Measurements from ENCODE around the gene SCG2.

SCG2 gene, protein sequence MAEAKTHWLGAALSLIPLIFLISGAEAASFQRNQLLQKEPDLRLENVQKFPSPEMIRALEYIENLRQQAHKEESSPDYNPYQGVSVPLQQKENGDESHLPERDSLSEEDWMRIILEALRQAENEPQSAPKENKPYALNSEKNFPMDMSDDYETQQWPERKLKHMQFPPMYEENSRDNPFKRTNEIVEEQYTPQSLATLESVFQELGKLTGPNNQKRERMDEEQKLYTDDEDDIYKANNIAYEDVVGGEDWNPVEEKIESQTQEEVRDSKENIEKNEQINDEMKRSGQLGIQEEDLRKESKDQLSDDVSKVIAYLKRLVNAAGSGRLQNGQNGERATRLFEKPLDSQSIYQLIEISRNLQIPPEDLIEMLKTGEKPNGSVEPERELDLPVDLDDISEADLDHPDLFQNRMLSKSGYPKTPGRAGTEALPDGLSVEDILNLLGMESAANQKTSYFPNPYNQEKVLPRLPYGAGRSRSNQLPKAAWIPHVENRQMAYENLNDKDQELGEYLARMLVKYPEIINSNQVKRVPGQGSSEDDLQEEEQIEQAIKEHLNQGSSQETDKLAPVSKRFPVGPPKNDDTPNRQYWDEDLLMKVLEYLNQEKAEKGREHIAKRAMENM

DNA sequence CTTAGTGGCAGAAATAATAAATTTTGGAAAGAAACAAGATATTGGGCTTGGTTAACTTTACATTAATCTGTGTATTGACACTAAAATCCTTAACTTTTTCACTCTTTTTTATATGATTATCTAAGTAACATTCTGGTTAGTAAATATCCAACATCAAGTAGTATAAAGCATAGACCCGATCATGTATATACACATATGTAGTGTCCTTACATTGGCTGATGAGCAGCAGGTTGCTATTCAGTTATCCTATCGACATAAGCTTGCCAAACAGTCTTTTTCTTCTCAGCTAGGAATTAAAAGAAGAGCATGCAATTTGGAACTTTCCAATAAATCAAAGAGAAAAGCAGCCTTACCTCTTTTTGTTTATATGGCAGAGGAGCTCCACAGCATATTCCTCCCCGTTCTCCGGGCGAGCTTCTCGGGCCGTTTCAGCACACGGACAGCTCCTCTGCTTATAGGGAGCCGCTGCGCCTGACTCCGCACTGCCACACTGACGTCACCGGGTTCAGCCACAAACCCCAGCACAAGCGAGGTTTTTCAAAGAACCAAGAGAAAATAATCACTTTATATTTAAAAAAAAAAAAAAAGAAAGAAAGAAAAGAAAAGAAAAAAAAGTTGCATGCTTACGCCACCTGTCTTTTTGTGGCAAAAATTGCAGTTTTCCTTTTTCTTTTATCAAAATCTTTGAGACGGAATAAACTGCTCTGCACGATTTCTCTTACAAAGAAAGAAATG is at the start of gene SCG2:
Gene SCG2, minus strand, starts transcription at position 430 of the 735 bp plus-strand sequence. CDS start 3,079 bp downstream, outside the sequence.
- no peak for FAIRE-seq

DNA sequence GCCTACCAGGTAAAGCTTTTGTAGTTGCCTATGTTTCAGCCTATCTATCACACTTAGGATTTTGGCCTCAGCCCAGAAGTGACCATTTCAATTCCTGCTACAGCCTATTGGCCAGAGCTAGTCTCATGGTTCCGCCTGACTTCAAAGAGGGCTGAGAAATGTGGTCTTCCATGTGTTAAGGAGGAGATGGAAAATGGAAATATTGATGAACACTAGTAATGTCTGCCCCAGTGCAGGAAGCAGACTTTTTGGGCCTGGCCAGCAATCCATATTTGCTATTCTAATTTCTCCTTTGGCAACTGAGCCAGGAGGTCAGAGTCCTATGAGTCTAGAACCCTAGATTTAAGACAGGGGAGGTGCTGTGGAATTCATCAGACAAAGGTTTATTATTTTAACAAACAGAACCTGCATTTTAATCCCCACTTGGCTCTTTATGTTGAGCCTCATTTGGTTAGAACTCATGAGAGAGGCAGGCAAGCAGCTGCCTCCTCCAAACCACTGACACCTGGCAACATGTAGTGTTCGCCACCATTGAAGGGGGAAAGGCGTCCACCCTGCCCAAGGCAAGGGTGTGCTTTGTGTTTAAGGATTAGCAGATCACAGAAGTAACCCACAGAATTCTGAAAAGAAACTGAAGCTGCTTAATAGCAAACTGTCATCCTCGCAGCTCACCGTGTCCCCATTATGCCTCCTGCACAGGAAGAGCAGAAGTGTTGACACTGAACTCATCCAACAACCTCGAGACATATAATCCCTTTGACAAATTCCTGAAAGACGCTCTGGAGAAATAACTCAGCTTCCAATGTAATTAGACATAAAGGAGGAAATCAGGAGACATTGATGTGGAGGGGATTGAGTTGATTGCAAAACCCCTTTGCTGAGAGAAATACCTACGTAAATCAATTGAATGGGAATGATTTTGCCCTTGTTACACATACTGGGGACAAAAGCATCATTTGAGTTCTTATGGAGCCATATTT is 47.7 kb upstream of the SCG2 start:
- no peak for FAIRE-seq

DNA sequence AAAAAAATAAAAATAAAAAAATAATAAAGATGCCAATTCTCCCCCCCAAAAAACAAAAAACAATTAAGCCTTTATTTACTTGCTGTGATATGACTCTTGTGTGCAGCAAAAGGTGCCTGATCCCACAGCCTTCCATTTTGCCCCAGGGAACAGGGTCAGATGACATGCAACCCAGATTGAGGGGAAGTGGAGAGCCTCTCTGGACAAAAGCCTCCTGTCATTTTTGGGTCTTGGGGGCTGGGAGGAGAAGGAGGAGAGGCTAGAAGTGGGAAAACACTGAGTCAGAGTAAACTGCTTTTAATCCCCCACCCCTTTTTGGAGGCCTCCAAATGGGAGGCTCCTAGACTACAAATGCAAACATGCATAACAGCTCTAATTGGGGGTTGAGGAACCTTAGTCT is 46.6 kb upstream of the SCG2 start:
- FAIRE-seq, result no peak

DNA sequence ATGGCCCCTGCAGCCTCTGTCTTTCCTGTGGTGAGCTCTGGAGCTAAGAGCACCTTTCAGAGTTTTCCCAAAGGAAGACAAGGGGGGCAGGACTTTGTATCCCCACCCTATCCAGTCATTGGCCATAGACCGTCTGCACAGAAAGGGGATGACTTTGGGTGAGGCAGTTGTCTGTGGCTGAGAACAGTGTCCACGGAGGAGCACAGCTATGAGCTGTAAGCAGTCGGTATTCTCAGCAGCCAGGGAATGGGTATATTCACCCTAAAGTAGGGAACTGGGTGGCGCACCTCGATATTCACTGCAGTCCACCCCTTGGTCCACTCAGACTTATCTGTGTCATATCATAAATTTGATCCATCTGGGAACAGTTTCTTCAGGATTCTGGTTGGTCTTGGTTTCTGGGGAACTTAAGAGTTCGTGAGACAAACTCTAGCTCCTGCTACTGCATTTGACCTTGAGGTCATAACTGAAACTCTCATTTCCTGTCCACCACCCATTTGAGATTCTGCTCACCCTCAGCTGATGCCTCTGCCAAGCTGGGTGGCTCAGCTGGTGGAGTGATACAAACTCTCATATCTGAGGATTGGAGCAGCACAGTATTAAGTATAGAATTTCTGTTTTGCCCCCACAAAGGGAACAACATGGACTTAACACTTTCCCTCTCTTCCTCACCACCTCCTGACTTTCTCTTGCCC is 45.2 kb upstream of the SCG2 start:
- FAIRE-seq, result no peak

DNA sequence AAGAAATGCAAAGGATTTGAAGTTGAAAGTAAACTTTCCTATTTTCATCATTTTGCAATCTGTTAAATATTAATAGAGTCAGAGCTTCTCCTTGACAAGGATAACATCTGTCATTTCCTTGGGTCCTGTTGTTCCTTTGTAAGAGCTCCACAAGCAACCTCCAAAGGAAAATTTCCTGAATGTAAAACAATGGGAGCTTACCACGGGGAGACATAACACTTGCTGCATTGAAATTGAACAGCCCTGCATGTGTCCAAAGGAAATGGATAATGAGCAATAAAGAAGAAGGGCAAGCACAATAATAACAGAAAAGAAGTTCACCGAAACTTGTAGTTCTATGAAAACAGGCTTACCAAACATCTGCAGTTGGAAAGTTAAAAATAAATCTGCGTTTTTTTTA is 42.0 kb upstream of the SCG2 start:
- FAIRE-seq, result no peak

DNA sequence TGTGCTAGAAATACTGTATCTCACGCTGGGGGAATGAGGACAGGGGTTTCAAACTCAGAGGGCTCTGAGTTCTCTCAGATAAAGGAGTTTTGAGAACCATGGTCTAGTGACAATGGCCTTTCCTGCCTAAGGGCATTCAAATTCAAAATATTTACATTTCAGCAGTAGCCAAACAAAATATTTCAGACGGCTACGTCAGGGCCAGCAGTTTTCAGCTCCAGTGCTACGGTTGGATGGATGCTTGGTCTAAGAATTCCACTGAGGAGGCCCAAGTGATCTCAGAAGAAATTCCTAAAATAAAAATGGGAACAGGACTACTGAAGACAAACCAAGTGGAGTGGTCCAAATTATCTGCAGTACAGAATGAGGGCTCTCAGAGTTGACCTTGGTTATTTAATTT is 41.1 kb upstream of the SCG2 start:
- no peak for FAIRE-seq

DNA sequence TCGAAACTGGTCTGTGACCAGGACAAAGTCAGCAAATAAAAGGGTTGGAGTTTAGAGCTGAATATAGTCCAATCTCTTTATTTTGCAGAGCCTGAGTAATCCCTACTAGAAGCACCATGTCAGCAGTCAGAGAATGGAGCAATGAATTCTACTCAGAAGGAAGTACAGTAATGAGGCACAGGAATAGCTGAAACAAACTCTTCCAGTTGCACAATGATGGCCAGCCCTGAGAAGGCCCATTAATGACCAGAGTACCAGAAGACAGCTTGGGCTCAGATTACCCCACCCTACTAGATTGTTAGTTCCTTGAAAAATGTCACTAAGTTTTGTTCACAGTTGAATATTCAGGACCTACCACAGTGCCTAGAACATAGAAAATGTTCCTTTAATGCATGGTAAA is 40.3 kb upstream of the SCG2 start:
- no peak for FAIRE-seq

DNA sequence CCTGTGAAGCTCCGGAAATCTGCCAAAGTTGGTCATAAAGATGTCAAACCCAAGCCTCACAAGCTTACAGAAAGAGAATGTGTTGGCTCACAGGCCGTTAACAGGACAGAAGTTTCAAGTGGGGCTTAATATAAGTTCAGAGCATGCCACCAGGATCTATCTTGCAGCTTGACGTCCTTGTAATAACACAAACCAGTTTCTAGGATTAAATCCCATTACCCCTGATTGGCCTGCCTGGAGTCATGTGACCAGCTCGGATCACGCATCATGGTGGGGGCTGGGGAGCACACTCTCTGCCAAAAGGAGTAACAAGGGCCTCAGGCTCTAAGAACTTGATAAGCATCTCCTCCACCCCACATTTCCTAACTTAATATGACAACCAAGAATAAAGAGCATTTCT is 38.9 kb upstream of the SCG2 start:
- no peak for FAIRE-seq

DNA sequence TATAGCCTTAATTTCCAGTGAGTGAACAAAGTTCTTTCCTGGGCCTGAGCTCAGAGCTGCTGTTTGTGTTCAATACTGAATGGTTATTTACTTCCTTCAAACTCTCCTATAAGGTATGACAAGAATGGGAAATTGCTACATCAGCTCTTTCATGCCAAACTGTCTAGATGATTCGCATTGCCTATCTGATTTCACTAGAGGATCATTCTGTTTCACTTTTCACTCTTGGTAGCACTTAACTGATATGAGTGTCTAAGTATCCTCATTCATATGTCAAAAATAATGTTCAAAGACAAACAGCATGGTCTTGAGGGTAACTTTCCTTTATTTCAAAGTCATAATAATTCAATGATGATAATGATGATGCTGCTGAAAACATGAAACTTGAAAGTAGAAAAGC is 32.9 kb upstream of the SCG2 start:
- FAIRE-seq, result no peak

DNA sequence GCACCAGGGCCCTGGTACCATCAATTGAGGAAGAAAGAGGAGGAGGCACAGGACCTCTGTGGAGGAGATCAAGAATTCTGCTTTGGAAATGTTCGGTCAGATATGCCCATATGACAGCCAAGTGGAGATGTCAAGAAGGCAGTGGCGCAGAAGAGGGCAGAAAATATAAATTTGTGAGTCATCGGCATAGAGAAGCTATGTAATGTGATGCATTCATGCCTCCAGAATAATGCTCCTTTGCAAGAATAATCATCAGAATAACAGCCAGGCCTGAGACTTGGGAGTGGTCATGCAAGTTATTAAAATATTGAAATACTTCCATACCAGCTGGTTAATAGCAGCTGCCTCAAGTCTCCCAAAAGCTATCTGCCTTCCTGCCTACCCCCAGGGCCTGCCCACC is 32.1 kb upstream of the SCG2 start:
- FAIRE-seq, result no peak

DNA sequence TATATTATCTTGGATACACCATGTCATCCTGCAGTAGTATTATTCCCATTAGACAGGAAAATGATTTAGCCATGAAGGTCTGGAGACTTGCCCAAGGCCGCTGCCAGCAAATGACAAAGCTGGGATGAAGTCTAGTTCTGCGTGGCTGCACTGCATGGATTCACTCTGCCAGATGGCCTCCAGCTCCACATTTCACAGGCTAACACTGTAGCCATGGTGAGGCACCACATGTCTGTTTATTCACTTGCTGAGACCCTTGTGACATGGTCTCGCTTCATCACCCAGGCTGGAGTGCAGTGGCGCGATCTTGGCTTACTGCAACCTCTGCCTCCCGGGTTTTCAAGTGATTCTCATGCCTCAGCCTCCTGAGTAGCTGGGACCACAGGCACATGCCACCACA is 31.5 kb upstream of the SCG2 start:
- no peak for FAIRE-seq

DNA sequence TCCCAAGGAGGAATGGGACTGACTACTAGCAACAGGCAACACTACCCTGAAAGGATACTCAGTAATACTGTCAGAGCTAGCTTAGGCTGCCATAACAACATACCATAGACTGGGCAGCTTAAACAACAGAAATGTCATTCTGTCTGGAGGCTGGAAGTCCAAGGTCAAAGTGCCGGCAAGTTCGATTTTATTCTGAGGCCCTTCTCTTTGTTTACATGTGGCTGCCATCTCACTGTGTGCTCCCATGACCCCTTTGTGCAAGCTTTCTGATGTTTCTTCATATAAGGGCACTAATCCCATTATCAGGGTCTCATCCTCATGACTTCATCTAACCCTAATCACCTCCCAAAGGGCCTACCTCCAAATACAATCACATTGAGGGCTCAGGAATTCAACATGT is 30.7 kb upstream of the SCG2 start:
- no peak for FAIRE-seq

DNA sequence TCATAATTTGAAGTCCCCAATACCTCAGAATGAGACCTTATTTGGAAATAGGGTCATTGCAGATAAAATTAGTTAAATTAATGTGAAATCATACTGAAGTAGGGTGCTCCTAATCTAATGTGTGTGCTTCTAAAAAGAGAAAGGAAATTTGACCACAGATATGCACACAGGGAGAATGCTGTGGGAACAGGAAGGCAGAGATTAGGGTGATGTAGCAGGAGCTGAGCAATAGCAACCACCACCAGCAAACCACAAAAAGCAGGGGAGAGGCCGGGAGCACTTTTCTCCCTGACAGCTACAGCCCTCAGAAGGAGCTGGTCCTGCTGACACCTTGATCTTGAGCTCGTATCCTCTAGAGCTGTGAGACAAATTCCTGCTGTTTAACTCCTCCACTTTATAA is 24.6 kb upstream of the SCG2 start:
- no peak for FAIRE-seq

DNA sequence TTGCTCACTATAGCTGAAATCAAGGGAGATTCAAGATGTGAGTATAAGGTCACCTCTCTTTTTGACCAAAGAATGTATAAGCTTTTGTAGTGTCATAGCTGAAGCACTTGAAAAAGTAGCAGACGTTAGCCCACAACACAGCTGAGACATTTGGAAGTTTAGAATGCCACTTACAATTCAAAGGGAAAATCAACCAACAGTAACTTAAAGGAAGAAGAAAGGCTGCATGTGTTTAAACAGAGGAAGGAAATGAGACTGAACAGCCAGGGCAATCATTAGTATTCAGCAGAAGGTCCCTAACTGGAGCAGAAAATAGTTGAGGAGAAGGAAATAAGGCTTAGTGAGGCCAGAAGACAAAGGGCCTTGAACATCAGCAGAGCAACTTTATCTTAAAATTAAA is 23.5 kb upstream of the SCG2 start:
- no peak for FAIRE-seq

DNA sequence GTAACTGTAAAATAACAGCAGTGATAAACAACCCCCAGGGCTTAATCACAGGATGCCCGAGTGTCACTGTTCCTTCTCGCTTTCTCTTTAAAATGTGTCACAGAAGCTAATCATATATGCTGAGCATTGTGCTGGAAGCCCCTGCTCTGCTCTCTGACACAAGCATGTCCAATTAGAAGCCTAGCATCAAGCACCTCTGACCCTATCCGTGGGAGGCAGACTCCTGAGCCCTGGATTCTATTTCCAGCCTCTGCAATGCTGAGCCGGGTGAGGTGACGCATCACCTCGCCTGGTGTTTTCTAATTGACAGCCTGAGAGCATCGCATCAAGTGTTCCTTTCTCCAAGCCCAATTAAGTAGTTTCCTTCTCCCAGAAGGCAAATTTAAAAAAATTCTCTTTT is 19.7 kb upstream of the SCG2 start:
- FAIRE-seq, result no peak

DNA sequence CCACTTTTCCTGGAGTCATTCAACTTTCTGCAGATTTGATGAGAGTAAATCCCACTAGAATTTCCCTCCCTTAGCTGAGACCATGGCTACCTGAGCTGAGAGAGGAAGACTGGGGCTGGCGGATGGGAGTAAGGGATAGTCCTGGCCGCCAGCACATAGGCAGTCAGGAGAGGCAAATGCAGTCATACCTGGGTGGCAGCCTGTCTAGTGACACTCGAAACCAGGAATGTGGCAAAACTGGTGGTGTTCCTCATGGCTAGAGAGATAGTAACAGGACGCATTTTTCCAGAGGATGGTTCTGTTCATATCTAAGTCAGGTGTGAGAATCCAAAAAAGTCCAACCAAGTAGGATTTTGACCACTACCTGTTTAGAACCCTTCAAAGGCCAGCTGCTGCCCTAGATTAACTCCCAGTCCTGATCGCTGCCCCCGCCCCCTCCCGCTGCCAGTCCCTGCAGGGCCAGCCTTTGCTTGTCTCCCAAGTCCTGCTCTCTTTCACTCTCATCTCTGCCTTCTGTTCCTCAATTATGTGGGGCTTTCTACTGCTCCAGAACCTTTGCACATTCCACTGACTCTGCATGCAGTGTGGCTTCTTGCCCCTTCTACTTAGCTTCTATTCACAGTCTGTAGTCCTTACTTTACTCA is 17.4 kb upstream of the SCG2 start:
- FAIRE-seq, result no peak

DNA sequence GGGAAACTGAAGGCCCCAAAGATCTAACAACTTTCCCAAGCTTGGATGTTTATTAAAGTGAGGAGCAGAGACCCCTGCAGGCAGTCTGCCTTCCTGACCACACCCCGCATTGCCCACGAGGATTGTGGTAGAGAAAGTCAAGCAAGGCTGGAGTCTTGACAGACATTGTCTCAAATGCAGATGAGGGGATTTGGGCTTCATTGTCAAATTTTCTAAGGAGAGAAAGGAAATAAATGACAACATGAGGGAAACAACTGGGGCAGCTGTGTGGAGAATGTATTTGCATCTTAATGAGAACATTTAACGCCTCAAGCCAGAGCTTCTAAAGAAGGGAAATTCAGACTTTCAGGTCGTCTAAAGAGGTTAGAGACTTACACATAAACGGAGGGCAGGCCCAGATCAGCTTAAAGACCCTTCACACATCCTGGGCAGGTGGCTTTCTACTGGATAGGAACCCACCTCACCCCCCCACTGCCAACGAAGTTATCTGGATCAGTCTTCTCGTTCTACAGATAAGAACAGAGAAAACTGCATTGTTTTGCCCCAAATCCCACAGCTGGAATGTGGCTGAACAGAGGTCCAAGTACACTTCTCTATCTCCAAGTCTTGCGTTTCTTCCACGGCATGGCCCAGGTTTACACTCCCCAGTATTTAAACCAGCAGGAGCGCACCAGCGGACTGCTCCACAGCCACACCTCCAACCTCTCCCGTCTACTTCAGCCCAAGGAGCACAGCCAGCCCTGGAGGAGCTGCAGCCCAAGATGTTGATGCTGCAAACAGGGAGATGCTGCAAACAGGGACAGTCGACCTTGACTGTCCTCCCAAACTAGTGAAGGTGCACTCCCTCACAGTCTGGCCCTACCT is 16.2 kb upstream of the SCG2 start:
- FAIRE-seq, result no peak

DNA sequence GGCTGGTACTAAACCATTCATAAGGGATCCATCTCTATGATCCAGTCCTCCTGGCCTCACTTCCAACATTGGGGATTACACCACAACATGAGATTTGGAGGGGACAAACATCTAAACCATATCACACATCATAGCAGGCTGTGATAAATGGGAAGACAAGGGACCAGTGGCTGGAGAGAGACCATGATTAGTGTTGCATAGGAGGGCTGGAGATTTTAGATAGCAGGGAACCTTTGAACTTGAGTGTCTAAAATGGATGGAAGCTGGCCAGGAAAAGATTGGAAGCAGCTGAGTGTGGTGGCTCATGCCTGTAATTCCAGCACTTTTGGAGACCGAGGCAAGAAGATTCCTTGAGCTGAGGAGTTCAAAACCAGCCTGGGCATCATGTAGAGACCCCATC is 12.4 kb upstream of the SCG2 start:
- no peak for FAIRE-seq

DNA sequence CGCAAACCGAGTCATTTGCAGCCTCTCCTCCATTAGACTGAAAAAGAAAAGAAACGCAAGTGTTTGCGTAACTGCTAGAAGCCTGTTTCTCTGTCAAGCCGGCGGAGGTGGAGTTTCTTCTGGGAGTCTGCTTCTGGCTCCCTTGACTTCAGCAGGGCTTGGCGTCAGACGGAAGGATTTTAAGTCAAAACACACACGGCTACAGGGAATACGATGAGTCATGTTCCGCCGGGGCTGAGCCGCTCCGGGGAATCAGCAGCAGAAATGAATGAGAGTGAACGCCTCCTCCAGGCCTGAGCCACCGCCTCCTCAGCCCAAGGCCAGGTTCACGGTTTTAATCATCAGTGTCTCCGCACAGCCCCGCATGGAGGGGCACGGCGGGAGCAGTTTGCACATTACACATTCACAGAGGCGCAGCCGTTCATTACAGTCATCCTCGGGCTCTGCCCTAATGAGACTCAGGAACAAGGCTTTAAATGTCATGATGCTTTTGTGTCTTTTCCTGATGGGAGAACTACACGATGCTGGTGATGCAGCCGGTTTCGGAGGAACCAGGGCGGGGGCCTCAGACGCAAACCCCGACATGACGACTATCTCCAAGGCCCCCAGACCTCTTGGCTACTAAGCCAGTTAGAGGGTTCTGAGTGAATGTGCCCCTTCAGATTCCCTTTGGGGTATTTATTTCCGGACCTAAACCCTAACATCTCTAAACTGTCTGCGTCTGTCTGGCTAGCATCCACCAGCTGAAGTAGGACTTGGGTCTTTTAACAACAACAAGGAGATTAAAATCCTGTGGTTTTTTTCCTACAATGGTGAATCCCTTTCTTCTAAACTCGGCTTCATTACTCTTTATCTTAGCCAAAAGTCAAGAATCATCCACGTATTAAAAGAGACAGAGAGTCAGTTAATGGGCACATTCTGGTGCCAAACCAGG is 11.1 kb upstream of the SCG2 start:
- no peak for FAIRE-seq

All from colon (tissue), 2 donors.